ENCODE results near the gene C2CD4B.

Gene C2CD4B

GRCh38 chr15:62119227-62119864 is 45.7 kb downstream of the C2CD4B start:
- DNase-seq (ENCODE audit: low read depth, low spot score), result peak; percentile 35

- no peak for DNase-seq (ENCODE audit: low read depth, low spot score)
These were observed 46.4 kb downstream of the C2CD4B start for GRCh38 chr15:62118520-62119226.

GRCh38 chr15:62115847-62116246 is 49.2 kb downstream of the C2CD4B start:
- DNase-seq (ENCODE audit: low read depth, low spot score), result no peak
